Measurements from ENCODE around the gene PWWP2B.
"Not testable (repeated sequence)": the region's sequence is repeated elsewhere in the genome, so short reads cannot be mapped to it uniquely, and the experiment has no call there.

Gene PWWP2B

DNA sequence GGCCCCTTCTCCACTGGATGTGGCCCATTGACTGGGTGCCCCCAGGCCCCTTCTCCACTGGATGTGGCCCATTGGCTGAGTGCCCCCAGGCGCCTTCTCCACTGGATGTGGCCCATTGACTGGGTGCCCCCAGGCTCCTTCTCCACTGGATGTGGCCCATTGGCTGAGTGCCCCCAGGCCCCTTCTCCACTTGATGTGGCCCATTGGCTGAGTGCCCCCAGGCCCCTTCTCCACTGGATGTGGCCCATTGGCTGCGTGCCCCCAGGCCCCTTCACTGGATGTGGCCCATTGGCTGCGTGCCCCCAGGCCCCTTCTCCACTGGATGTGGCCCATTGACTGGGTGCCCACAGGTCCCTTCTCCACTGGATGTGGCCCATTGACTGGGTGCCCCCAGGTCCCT is 39.1 kb downstream of the PWWP2B start:
- not testable (repeated sequence) for DNase-seq

DNA sequence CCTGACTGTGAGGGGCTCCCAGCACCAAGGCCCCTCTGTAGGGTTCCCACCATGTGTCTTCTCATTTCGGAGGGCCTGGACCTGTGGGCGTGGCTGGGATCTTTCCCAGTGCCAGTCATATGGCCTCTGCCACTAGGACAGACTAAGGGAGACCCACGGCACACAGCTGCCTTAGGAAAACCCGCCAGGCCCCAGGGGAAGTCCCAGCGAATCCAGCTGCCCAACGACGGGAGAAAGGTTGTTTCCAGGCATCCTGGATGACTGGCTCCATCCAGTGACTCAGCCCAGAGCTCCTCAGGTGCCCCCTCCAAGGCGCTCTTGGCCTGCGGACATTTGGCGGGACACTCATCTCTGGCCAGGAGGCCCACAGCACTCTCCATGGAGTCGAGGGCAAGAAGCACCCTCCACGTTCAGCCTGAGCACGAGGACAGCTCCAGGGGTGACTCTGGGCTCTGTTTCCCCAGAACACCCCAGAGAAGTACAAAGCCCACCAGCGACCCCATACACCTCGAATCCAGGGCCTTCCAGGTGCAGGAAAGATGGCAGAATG is 39.9 kb downstream of the PWWP2B start:
- DNase-seq: no peak

DNA sequence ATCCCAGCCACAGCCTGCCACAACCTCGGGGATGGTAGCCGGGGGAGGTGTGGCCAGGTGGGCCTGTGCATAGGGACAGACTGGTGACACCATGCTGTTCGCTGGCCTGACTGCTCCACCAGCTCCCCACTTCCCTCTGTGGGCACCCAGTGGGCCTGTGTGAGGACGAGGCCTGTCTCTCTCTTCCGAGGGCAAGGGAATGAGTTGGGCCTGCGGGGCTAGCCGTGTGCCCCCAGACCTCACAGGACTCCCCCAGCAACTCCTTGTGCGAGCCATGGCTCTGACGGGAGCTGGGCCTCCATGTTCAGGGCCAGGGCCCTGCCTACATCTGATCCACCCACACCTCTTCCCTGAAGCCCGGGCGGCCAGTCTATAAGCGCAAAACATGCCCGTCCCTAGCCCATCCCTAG is 40.5 kb downstream of the PWWP2B start:
- no peak for DNase-seq

DNA sequence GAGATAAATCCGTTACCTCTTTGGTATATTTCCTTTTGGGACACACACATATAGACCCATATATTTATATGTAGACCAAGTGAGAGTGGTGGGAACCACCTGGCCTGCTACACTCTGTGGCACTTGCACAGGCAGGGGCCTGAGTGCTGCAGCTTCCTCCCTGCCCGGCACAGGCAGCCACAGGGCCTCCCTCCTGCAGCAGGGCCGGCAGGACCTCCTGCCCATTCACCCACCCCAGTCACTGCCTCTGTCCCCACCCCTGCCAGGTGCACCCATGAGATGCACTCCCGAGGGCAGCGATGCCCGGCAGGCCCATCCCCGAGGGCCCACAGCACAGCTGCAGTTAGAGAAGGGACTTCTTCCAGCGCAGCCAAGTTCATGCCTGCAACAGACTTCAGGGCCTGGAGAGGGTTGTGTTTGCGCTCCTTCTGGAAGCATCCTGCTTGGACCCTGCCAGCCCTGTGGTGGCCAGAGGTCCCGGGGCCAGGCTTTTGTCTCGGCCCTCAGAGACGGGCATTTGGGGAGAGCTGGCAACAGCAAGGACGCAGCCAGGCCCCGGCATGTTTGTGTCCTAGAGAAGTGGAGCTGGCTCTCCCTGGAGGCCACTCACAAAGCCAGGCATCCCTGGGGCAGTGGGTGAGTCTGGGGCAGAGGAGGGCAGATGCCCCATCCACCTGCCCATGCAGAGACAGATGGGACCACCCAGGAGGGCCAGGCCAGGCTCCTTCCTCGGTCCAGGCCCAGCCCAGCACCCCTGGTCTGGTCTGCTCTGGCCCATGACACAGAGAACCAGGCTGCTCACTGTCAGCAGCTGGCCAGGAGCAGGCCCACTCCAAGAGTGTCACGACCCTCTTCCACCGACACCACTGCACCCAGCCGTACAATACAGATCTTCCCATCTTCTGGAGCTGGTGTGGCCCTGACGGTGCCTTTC is 41.4 kb downstream of the PWWP2B start:
- no peak for DNase-seq

DNA sequence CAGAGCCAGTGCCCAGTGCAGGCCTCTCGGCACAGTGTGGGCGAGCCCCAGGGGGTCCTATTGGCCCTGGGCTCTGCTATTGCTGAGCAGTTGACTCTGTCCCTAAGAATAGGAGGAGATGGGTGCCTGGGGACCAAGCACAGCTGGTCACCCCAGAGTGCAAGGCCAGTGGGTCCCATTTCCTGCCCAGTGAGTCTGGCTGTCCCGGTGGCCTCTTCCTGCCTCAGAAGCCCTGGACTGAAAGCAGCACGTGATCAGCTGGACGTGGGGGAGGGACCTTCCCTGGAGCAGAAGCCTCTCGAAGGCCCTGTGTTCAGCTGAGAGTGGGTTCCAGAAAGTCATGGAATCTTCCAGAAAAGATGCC is 42.0 kb downstream of the PWWP2B start:
- no peak for DNase-seq

DNA sequence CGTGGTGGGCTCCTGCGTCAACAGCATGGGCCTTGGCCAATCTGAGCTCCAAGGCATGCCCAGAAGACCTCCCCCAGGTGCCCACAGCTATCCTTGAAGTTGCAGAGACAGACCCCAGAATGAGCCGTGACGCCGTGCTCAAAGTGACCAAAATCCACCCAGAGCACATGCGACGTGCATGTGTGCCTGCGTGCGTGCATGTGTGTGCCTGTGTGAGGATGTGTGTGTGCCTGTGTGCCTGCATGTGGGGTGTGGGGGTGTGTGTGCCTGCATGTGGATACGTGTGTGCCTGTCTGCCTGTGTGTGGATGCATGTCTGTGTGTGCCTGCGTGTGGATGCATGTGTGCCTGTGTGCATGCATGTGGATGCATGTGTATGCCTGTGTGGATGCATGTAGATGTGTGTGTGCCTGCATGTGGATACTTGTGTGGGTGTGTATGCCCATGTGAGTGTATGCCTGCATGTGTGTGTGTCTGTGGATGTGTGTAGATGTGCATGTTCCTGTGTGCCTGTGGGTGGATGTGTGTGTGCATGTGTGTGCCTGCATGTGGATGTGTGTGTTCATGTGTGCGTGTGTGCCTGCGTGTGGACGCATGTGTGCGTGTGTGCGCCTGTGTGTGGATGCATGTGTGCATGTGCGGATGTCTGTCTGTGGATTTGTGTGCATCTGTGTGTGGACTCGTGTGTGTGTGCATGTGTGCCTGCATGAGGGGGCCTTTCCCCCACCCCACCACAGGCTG is 42.6 kb downstream of the PWWP2B start:
- no peak for DNase-seq

DNA sequence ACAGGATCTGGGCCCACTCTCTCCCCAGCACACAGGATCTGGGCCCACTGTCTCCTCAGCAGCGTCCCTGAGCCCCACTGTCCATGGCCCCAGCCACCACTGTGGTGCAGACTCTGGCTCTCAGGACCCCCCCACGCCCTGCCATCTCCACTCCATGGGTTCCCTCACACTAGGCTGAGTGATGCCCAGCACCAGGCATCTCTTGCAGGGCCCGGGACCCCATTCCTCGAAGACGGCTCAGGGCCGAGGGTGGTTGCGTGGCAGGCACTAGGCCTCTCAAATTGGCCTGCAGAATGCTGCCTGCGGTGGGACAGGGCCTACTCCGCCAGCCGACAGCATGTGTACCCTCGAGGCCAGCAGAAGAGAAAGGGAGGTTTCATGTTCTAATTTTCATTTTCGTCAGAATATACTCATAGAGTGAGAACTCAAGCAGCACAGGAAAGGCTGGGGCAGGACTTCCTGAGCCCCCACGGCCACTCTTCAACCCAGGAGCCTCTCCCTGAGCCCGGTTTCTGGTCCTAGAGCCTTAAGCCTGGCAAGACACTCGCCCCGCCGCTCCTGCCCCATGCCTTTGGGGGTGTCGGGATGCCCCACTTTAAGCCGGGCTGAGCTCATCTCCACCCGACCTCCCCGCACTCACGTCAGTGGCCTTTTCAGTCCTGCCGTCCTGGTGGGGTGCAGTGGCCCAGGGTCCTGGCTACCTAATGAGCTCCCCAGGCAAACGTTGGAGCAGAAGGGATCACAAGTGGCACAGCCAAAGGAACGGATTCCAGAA is 44.0 kb downstream of the PWWP2B start:
- DNase-seq: no peak

DNA sequence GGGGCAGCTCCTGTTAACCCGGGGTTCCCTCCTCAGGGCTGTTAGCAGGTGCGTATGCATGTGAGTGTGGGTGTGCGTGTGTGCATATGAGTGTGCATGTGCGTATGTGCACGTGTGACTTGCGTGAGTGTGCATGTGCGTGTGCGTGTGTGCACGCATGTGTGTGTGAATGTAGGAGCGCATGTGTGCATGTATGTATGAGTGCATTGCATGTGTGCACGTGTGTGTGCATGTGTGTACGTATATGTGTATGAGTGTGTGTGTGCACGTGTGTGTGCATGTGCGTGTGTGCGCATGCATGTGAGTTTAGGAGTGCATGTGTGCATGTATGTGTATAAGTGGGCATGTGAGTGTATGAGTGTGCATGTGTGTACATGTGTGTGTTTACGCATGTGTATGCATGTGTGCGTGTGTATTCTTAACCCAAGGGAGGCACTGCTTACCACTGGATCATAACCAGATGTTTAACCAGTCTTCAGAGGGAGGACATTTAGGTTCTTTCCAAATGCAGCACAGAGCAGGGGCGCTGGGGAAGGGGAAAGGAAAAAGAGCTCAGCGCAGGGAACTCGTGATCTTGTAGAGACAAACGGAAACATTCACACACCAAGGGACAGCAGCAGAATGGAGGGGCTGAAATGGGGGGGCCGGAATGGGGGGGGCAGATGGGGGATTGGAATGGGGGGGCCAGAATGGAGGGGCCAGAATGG is 45.0 kb downstream of the PWWP2B start:
- no peak for DNase-seq

DNA sequence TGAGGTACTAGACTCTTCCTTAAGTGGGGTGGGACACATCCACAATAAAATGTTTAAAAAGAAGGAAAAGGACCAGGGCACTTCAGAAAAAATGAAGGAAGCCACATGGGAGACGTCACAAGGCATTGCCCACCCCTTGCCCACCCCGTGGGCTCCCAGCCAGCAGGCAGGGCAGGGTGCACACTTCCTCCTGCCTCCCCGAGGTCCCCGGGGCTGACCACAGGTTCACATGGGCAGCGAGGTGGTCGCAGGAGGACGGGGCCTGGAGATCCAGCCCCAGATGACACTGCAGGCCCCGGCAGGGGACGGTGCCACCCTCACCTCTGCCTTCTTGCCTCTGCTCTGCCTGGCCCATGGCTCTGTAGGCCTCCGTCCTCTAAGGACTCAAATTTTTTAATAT is 45.6 kb downstream of the PWWP2B start:
- DNase-seq: no peak

DNA sequence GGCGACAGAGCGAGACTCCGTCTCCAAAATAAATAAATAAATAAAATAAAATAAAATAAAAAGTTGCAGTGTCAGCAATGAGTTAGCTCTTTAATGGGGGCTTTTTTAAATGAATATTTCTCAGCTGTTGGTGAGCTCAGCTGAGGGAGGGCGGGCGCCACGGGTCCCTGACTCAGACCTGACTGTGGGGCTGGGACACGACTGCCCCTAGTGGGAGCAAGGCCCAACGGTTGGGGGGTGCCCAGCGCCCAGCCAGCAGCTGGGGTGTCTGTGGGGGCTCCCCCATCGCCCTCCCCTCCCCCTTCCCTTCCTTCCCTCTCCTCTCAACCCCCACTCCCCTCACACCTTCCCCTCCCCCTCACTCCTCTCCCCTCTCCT is 46.6 kb downstream of the PWWP2B start:
- DNase-seq: no peak

DNA sequence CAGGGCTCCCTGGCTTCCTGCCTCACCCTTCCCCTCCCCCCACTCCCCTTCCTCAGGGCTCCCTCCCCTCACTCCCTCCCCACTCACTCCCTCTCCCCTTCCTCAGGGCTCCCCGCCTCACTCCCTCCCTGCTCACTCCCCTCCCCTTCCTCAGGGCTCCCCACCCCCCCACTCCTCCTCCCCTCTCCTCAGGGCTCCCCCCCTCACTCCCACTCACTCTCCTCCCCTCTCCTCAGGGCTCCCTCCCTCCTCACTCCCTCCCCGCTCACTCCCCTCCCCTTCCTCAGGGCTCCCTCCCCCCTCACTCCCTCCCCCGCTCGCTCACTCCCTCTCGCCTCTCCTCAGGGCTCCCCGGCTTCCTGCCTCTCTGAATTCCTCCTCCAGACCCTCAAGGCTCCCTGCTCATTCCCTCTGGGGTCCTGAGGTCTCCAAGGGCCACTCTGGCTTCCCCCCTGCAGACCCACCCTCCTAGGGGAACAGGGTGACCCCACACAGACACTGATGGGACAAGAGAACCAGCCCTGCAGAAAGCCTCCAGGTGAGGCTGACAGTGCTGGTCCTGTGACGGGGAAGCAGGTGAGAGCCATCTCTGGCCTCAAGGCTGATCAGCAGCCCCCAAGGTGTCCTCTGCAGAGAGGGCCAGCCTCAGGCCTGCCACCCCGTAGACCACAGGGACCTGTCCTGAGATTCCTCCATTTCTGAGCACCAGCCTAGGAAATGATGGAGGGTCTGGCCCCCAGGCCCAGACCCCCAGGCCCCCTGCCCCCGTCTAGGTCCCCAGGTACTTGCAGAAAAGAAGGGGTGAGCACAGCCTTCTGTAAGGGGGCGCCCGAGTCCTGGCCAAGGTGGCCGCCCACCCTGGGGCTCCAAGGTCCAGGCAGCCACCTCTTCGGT is 47.2 kb downstream of the PWWP2B start:
- peak; percentile 97 for DNase-seq

DNA sequence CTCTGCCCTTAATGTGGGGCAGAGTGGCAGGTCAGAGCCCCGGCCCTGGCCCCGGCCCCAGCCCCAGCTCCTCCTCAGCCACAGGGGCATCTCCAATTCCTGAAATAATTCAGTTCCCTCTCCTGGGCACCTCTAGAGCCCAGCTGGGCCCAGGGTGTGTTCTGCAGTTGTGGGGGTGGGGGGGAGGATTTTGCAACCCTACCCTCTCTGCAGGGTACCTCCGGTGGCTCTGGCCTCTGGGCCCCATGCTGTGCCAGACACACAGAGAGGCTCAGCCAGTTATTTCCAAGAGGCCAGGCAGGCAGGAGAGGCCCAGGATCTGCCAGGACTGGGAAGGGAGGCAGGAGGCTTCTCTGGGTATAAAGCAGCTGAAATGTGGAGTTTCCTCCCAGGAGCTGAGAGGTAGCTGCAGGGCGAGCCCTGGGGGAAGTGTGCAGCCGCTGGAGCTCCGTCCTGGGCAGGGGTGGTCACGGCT is 47.9 kb downstream of the PWWP2B start:
- no peak for DNase-seq

DNA sequence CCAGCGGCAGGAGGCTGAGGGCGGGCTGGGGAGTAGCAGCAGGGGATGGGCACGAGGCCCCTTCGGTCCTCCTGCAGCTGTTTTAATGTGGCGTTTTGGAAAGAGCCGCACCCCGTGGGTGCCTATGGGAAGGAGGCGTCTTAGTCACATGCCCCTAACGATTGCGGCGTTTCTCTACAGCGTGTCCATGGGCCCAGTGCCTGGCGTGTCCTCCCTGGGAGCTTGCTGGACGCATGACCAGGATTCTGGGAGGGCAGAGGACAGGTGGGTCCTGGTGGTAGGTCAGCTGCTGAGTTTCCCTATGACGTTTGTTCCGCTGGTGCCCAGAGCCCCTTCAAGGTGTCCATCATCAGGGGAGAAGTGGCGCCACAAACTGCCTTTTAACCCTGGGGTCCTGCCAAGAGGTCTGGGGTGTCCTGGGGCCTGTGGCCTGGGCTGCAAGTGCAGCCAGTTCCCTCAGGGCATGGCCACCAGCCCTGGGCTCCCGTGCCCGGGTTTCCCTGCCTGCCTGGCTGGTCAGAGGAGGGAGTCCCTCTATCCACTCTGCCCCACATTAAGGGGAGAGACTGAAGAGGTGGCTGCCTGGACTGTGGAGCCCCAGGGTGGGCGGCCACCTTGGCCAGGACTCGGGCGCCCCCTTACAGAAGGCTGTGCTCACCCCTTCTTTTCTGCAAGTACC is 48.7 kb downstream of the PWWP2B start:
- DNase-seq: no peak

DNA sequence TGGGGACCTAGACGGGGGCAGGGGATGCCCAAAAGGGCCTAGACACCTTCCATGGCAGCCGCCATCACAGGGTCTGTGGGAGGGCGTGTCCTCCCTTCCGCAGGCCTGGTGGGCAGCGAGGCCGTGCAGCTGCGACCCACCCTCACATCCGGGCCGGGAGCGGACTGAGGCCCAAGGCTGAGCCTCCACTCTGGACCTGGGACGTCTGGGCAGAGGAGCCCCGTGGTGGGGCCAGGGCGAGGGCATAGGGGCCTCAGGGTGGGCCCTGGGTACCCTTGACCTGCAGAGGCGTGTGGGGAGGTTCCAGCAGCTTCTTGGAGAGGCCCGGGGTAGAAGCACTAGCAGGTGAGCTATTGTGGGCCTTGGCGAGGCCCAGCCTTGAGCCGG is 49.2 kb downstream of the PWWP2B start:
- no peak for DNase-seq

DNA sequence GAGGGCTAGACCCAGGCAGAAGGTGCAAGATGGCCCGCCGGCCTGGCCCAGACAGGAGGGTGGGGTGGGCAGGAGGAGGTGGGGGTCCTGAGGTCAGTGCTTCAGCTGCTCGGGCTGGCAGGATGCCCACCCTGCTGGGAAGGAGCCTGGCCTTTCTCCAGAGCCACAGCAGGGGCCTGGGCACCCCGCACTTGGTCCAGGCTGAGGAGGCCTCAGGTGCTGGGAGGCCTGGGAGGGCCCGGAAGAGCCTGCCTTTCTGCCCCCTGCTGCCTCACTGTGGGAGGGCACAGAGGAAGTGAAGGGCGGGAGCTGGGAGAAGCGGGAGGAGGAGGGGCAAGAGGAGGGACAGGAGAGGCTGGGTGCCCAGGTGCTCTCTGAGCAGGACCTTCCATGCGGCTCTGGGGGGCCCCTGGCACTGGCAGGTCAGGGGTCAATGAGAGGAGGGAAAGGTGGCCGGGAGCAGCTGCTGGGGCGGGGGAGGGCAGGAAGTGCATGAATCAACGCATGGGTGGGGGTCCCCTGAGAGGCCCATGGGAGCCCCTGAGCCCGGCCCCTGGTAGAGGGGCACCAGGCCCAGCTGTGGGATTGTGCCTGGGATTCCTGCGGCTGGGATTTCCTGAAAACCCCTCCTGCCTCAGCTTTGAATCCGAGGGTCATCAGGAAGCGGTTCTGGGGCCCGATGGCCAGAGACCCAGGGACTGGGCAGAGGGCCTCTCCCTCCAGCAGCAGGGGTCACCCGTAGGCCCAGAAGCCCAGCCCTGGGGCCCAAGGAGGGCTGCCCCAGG is 49.9 kb downstream of the PWWP2B start:
- peak; percentile 94 for DNase-seq

DNA sequence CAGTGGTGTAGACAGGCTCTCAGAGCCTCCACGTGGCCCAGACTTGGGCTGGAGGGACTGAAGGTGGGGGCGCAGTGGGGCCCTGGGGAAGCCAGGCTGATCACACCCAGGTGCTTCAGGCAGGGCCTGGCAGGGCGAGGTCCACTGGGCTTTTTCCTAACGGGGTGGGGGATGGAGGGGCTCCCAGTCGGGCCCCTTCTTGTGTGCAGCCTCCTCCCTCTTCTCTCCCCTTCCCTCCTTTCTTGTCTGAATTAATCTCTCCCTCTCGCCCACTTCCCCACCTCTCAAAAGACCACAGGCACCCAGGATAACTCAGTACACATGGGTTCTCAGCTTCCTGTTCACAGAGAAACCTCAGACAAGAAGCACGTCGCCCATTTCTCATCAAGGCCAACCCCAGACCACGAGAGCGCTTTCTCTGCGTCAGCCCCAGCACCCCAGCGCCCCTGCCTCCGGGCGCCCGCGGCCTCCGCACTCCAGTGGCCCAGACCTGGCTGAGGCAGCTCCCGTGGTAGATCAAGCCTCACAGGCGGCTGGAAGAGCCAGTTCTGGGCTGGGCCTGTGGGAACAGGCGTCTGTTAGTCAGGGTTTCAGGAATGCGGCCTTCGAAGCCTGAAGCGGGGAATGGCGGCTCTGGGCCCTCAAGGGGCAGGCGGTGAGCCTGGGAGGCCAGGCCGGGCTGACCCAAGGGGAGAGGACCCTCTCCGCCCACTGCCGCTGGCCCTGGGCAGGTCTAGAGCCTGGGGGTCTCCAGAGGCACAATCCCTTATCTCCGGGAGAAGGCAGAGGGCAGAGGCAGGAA is 50.6 kb downstream of the PWWP2B start:
- DNase-seq: no peak

DNA sequence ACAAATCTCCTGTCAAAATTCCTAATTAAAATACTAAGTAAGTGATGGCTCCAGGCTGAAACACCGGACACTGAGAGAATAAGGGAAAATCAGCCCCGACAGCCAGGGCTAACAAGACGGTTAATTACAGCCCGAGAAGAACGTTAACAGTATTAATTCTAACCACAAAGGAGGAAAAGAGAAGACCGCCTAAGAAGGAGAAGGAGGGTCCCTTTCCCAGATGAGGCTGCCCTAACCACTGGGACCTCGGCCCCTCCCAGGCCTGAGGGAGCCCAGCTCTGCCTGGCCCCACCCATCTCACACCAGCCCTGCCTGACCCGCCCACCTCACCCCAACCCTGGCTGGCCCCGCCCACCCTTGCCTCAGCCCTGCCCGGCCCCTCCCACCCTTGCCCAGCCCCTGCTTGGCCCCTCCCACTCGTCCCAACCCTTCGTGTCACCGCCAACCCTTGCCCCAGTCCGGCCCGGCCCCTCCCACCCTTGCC is 51.3 kb downstream of the PWWP2B start:
- DNase-seq: peak; percentile 50

DNA sequence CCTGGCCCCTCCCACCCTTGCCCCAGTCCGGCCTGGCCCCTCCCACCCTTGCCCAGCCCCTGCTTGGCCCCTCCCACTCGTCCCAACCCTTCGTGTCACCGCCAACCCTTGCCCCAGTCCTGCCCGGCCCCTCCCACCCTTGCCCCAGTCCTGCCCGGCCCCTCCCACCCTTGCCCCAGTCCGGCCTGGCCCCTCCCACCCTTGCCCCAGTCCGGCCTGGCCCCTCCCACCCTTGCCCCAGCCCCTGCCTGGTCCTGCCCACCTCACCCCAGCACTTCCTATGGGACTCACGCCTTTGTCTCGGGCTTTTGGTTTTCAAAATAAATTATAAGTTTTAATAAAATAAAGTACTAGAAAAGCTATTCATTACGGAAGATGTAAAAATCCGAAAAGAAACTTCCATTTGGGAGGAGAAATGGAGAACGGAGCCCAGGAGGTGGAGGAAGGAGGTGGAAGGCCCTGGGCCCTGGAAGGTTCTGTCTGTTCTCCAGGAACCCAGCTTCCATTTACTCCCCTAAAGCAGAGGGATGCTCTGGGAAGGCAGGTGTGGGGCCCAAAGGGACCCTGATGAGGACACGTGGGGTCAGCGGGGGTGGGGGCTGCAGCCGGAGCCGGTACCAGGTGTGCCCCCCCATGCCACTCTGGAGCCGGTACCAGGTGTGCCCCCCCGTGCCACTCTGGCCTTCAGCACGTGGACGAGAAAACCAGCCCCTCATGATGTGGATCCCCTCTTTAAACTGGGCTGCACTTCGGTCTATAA is 52.2 kb downstream of the PWWP2B start:
- DNase-seq: no peak

All from NCI-H1436 (cell line).